LHCN-M2 (cell line): ENCODE data around the gene SAE1. TPM values are rescaled to one million over a fixed set of nuclear protein-coding genes. Genes with fewer than 3 reads are reported as not detected.

Source experiments
- DNase-seq: peaks from one replicate; pipeline ENCODE4 v3.0.0-alpha.2; 2012; ENCODE audit warnings: low read depth
- total RNA-seq: library from RNA; depleted of rRNA; stranded (reverse); fragments of >200 nt; gene quantifications from 2 replicates; pipeline ENCODE4 v1.2.3, GENCODE V29; 2014

The SAE1 gene
- total RNA-seq, 1 experiment from 2014 or later: 269 TPM

DNA sequence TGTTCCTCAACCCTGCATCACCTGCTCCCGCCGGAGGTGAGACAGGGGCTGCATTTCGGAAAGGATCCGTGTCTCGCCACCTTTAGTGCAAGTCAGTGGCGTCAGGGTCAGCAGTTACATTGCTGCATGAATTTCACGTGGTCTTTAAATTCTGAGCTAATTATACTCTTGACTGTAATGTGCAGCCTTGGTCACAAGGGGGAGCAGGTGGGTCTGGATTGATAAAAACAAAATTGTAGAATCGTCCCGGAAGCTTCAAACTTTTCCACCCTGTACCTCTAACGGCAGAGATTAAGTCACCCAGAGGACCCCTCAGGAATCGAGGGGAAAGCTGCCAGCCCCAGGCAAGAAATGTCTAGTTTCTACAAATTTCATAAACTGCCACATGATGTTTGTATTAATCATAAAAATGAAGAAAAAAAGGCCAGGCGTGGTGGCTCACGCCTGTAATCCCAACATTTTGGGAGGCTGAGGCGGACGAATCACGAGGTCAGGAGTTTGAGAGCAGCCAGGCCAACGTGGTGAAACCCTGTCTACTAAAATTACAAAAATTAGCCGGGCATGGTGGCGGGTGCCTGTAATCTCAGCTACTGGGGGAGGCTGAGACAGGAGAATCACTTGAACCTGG lies 80.2 kb downstream of the SAE1 start:
- DNase-seq: peak; percentile 74

DNA sequence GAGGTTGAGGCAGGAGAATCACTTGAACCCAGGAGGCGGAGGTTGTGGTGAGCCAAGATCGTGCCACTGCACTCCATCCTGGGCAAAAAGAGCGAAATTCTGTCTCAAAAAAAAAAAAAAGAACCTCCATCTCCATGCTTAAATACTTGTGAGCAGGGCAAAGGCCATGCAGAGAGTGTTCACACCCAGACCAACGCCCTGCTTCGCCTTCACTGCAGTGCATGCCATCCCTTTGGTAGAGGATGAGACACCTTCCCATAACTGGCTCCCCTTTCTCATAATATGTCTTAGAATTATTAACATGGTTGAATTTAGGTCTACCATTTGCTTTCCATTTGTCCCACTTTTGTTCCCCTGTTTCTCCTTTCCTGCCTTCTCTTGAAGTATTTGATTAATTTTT lies 84.9 kb downstream of the SAE1 start:
- no peak for DNase-seq

DNA sequence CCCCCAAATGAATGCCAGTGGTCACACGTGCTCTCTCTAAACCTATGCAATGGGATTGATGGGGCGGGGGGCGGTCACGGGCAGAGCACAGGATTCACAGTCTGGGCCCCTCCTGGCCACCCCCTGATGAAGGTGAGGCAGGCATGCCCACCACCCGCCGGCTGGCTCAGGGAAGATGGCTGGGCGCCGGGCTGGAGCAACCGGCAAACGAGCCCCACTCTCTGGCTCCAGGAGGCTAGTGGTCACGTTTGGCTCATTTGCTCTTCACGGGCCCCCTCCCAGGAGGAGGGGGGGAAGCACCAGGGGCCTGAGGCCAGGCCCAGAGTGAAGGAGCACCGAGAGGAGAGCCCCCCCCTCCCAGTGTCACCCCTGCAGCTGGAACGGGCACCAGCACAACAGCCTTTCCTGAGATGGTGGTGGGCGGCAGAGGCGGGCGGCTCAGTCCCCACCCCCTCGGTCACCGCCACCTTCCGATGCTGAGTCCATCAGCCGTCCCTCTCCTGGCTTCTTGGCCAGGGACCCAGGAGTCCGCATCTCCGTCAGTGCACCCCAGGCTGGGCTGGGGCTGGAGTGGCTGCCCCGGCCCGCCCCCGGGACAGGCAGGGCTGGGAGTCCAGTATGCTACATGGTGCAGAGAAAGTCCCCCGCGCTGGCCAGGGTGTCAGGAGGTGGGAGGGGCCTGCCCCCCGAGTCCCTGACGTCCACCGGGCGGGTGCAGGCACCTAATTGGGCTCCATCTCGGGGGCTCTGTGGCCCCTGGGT lies 90.6 kb downstream of the SAE1 start:
- DNase-seq: no peak

DNA sequence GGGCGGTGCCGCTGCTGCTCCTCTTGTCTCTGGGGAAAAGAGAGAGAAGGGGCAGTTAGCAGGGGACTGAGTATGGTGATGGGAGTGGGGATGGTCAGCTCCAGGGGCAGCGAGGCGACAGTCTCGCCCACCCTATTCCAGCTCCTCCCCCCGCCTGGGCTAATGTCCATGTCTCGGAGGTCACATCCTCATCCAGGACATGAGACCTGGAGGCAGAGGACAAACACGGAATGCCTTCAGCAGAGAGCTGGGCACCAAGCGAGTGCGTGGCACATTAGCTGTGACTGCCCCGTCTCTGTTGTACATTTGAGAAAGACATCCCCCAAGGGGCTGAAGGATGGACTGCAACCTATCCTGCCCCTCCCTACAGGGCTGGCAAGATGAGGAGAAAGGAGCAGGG lies 91.3 kb downstream of the SAE1 start:
- no peak for DNase-seq

DNA sequence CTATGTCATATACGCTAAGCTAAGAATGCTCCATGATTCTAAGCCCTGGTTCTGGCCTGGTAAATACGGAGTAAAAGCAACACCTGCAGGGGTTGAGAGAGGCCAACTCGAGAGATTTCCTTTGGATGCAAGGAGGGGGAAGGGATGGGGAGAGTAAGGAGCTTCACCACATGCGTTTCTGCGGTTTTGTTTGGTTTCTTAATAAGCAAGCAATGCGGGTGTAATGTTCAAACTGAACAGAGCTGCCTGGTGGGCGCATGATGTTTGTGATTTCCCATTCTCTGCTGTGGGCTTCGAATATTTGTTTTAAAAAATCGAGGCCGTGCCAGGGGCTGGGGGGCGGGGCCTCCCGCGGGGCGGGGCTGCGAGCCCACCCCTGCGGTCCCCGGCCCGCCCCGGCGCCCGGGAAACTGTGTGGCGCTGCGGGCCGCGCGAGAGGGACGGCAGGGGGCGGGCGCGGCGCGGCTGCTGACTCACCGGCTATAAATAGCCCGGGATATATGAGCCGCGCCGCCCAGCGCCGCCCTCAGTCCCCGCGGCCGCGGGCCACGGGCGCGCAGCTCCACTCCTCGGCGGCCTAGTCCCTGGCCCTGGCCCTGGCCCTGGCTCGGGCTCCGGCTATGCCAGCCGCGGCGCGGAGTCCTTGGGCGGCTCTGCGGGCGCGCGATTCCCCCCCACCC lies 95.3 kb downstream of the SAE1 start:
- peak; percentile 83 for DNase-seq

DNA sequence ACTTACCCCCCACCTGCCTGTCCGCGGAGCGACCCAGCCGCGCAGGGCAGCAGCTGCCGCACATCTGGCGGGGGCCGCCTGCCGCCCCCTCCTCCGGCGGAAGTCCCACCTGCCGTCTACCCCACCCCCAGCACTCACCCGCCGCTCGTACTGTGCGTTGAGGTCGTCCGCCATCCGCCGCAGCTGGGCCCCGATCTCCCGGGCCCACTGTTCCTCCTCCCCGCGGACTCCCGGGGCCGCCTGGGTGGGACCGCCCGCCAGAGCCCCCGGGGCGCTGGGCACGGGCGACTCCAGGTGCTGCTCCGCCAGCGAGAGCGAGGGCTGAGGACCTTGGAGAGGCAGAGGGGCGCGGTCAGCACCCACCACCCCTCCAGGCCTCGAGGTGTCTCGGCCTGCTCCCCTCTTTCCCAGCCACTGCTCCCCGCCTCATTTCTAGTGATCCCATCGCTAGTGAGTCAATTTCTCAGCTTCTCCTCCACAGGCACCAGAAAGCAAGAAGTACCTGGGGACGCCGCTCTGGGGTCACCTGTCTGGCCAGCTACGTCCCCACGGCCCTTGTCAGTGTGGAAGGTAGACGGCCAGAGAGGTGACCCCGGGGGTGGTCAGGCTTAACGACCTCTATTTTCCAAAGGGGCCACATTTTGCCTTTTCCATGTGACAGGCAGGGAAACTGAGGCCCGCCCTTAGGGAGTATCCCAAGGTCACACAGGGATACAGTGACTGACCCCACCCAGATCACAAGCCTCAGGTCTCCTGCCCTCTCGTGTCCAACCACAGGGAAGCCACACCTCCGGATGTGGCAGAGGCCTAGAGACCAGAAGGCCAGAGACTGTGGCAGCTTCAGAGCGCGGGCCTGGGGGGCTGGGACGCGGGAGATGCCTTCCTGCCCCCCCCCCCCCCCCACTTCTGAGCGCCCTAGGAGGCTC lies 96.1 kb downstream of the SAE1 start:
- peak; percentile 84 for DNase-seq

DNA sequence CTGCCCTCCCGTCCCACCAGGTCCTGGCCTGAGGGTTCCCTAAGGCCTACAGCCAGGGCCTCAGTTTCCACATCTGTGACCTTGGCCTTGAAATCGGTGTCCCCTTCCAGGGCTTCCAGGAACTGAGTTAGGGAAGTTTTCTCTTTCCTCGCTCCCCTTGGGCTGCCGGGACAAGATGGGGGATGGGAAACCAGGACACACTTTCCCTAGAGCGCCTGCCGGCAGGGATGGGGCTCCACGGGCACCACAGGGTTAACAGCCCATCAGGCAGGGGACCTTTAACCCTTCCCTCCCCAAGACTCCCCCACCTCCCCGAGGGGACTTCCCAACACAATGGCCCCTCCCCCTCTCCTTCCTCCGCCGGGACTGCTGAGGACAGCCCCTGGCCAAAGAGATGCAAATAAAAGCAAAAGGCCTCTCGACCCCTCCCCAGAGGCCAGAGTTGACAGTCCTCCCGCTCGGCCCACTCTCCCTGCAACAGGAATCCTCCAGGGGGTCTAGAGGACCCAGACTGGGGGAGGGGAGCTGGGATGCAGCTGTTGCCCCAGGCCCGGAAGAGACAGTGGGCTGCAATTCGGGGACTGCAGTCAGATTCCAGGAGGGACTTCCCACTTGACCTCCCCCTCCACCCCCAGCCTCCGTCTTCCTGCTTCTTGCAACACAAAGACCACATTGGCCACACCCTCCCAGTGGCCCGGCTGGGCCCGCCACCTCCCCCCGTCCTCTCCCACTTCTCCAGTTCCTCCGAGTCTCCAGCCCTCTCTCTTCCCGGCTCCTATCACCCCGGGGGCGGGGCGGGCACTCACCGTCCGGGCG lies 96.9 kb downstream of the SAE1 start:
- DNase-seq: peak; percentile 90

DNA sequence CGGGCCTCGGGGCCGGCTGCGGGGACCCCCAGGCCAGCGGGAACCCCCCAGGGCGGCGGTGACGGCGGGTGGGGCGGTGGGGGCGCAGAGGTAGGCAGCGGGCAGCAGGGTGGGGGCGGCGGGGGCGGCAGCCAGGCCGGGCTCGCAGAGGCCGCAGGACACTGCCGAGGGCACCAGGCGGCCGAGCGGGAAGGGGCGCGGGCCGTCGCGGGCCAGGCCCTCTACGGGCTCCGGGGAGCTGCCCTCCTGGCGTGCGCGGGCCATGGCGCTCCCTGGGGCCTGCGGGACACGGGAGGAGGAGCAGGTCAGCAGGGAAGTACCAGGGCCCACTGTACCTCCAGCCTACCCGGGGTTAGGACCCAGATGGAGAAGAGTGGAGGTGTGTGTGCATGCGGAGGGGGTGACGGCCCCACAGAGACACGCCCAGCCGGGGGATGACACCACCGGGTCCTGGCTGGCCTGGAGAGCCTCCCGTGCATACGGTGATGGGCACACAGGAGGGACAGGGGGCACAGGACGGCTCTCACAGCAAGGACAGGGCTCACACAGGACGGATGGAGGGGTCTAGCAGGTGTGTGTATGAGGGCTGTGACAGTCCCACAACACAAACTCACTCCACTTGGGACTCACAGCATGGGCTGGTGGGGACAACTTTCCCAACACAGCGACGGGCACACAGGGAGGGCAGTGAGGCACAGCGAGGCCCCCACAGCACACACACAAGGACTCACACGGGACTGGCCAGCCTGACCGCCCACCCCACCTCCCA lies 97.7 kb downstream of the SAE1 start:
- peak; percentile 42 for DNase-seq

DNA sequence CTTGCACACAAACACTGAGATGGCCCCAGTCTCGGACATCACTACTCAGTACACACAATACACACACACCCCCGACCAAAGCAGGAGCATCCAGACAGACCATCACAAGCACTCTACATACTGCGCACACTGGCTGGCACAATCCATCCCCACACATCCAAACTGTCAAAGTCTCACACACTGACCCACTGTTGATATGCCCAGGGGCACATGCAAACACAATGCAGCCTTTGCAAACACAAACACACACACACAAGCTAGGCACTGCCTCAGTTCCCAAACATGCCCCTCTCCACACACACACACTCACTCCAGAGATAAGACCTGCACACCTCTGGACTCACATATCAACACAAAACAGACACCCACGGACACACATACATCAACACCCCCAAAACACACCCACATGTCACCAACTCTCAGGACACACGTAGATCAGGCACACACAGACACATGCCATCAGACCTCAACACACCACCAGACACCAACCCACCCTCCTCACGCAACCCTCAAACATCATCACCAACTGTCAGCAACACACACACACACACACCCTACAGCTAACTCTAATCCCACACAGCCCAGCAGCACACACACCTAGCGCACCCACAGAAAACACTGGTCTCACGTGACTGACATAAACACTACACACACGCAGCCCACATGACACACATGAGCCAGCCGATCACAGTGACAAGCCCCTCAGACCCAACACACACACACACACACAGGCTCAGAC lies 98.5 kb downstream of the SAE1 start:
- peak; percentile 33 for DNase-seq

DNA sequence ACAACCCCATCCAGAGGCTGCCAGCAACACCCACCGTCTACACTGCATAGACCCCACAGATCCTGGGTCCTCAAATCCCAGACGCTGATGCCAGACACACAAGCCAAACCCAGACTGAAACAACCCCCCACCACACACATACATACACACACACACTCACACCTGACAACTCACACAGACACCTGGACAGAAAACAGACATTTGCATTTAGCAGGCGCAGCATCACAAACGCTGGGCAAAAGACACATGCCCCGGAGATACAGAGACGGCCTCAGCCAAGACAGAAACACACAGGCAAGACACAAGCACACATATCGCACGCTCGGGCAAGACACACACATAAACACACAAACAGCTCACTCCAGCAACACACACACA lies 99.0 kb downstream of the SAE1 start:
- peak; percentile 23 for DNase-seq

DNA sequence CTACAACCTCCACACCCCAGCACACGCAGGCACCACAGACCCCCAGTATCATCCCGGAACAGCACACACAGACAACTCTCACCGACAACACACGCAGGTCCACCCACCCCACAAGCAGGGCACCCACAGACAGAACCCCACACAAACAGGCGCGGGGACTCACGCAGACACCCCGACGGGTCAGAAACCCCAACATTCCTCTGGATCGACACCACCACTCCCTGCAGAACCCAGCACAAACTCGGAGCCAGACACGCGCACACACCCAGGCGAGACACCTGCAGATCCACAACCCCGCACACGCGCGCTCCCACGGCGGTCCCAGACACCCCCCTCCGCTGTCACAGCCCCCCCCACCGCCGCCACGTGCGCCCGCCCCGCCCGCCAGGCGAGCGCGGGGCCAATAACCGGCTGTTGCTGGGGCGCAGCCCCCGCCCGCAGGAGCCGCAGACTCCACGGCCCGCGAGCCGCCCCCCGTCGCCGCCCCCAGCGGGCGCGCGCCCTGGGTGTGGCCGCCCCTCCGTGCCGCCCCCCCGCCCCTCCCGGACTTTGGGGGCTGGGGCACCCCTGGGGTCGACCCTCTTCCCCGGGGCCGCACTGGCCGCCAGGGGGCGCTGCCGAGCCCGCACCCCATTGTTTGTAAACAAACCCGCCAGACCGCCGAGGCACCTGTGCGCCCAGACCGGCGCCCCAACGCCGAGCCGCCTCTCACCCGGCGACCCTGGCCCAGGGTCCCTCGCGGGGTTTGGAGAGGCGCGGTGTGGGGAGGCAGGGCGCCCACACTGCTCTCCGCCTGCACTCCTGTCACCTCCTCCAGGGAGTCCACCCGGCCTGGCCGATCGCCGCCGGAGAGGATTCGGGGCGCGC lies 99.7 kb downstream of the SAE1 start:
- peak; percentile 26 for DNase-seq

DNA sequence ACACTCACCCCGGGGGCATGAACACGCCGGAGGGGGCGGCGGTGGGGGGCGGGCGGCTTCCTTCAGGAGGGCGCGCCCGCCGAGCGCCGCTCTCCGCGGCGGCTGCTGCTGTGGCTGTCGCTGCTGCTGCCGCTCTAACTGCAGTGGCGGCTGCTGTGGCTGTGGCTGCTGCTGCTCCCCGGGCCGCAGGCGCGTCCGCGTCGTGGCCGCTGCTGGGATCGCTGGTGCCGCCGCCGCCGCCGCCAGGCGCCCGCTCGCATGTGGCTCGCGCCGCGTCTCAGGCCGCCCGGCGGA lies 100.2 kb downstream of the SAE1 start, which contains the start of gene BBC3:
BBC3 (minus strand) TSS at position 279 of the 294 bp plus-strand sequence. CDS start 2,768 bp downstream, outside the sequence.
- DNase-seq: no peak

DNA sequence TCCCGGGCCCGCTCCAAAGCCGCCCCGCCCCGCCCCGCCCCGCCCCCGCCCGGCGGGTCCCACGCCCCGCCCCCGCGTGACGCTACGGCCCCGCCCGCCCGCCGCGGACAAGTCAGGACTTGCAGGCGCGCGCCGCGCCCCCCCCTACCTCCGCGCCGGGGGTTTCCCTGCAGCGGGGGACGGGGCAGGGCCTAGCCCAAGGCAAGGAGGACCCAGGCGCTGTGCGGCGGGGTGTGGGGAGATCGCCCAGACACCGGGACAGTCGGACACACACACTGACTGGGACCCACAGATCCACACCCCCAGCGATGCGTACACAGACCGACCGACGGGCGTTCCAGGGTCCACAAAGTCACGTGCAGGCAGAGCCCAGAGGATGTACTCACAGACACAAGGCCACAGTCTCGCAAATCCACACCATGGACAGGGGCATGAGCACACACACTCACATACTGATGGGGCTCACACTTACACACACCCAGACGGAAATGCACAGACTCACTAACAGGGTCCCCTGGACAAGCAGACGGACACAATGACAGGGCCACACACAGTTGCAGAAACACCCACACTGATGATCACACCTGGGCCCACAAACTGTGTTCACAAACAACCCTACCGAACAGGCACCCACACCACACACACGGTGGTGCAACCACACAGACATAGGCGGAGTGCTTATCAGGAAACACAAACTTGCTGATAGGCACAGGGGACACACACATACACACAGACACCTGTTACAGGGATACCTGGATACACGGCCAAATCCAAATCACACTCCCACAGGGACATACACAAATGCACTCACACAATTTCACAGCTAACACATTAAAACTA lies 100.8 kb downstream of the SAE1 start:
- DNase-seq: peak; percentile 80

DNA sequence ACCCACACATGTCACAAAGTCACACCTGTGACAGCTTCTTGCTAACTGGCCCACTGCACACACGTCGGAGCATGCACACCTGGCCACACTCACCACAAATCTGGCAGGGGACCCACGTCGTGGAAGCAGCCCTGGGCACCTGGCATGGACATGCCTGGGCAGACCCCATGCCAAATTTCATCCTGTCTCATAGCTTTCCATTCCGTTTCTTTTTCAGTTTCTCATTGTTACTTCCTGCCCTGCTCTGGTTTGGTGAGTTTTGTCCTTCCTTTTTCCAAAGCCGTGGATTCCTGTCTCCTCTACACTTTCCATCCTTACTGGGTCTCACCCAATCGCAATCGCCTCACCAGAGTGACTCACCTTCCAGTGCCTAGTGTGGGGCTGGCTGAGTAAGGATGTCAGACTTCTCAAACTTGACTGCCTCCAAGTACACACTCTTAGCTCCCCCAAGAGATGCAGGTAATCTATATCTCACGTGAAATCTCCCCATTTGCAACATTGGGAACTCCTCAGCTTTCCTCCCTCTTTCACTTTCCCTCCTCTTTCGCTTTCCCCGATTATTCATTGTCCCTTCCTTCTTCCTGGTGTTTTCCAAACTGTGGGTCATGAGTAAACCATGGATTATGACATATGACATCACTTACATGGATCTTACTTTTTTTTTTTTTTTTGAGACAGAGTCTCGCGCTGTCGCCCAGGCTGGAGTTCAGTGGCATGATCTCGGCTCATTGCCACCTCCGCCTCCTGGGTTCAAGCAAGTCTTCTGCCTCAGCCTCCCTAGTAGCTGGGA lies 102.0 kb downstream of the SAE1 start:
- peak; percentile 73 for DNase-seq

DNA sequence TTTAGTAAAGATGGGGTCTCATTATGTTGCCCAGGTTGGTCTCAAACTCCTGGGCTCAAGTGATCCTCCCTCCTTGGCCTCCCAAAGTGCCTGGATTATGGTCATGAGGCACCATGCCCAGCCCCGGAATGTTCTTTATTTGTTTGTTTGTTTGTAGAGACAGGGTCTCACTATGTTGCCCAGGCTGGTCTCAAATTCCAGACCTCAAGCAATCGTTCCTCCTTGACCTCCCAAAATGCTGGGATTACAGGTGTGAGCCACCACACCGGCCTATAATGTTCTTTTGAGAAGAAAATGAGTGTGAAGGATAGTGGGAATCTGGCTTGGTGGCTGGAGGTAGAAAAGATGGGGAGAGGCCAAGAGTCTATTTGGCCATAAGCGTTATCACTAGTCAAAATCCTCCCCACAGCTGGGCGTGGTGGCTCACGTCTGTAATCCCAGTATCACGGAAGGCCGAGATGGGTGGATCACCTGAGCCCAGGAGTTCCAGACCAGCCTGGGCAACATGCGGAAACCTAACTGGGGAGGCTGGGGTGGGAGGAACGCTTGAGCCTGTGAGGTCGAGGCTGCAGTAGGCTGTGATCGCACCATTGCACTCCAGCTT lies 105.5 kb downstream of the SAE1 start:
- DNase-seq: no peak

DNA sequence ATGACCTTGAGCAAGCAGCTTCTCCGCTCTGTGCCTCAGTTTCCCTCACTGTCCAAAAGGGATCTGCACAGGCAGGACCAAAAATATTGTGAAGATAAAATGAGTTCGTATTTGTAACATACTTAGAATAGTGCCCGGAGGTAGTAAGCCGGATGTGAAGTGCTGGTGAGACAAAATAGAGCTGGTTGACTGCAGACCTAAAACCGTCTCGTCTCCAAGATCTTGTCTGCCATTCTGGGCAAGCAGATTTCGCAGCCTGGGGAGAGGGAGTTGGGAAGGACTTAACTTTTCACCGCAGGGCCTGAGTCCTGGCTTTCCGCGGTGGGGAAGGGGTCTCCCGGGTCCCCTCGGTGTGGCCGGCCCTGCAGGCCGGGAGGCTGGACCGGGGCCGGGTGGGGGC lies 108.5 kb downstream of the SAE1 start:
- DNase-seq: no peak
